Lung (tissue), 12 donors: ENCODE results near the gene PTPRE. TPM values are rescaled to one million over a fixed set of nuclear protein-coding genes. Genes with fewer than 3 reads are reported as not detected.

Experiments
- ATAC-seq: fragments of 200-7000 bp; cut with Tn5 transposase; one replicate; pipeline ENCODE4 v1.9.1; 2020; ENCODE audit warnings: moderate number of reproducible peaks; ENCODE audit not compliant: insufficient read depth, low FRiP score
- DNase-seq, 3 donors: peaks; one replicate each; pipeline ENCODE4 v3.0.0-alpha.2; 2013 to 2017
- H3K27ac ChIP-seq, 2 donors: one replicate each; pipeline ENCODE4 v1.5.1; 2013; ENCODE audit warnings: mild to moderate bottlenecking in 2 of 2, moderate library complexity in 2 of 2, control low read depth in 1 of 2, inconsistent platforms in 1 of 2, low read depth in 1 of 2, low read length in 1 of 2
- H3K27me3 ChIP-seq, 3 donors: one replicate each; pipeline ENCODE4 v1.5.1; 2013; ENCODE audit warnings: low read length in 2 of 3; ENCODE audit not compliant: control insufficient read depth in 3 of 3, insufficient read depth in 3 of 3
- H3K36me3 ChIP-seq, 4 donors: one replicate each; pipeline ENCODE4 v1.5.1; 2013; ENCODE audit warnings: low read length in 4 of 4, mild to moderate bottlenecking in 1 of 4, moderate library complexity in 1 of 4; ENCODE audit not compliant: control insufficient read depth in 4 of 4, insufficient read depth in 4 of 4
- H3K4me1 ChIP-seq, 5 donors: one replicate each; pipeline ENCODE4 v1.5.1; 2013; ENCODE audit warnings: low read length in 5 of 5, mild to moderate bottlenecking in 2 of 5, moderate library complexity in 1 of 5; ENCODE audit not compliant: control insufficient read depth in 5 of 5, insufficient read depth in 5 of 5
- H3K4me3 ChIP-seq: one replicate; pipeline ENCODE4 v1.5.1; 2013; ENCODE audit warnings: mild to moderate bottlenecking, control low read depth, moderate library complexity
- H3K9ac ChIP-seq, 2 donors: one replicate each; pipeline ENCODE4 v1.5.1; 2013; ENCODE audit warnings: low read length in 2 of 2, control low read depth in 1 of 2; ENCODE audit not compliant: insufficient read depth in 1 of 2
- H3K9me3 ChIP-seq, 4 donors: one replicate each; pipeline ENCODE4 v1.5.1; 2013; ENCODE audit warnings: low read length in 3 of 4, mild to moderate bottlenecking in 1 of 4, moderate library complexity in 1 of 4; ENCODE audit not compliant: control insufficient read depth in 4 of 4, insufficient read depth in 3 of 4
- CTCF ChIP-seq: IDR thresholded peaks from 2 replicates; pipeline ENCODE4 v1.5.1; 2012; ENCODE audit warnings: mild to moderate bottlenecking; ENCODE audit errors: control extremely low read depth, extremely low read depth
- WGBS, 2 donors: extraction: QIAGEN DNeasy Blood & Tissue Kit; methylation state at CpG; one replicate each; pipeline ENCODE4 v1.1.7; 2013; 5-methylcytosine and 5-hydroxymethylcytosine counted together
- polyA plus RNA-seq, 2 donors: library from polyadenylated mRNA; stranded (reverse); fragments of 200-250 nt; gene quantifications; one replicate each; pipeline ENCODE4 v1.2.1, GENCODE V29; 2013
- total RNA-seq, 2 donors: library from RNA; depleted of rRNA in 1 of 2; stranded (reverse); fragments of >200 nt in 1 of 2; gene quantifications; one replicate each; pipeline ENCODE4 v1.2.1, GENCODE V29; 2014 to 2021
- donor health status: control.
- donor health status: control.
- donor health status: Bipolar disorder and iron deficiency.
- donor health status: healthy.
- donor health status: DM: yes; HTN: yes; CAD: no.

Gene PTPRE
- total and polyA plus RNA-seq, 4 donors = 15.5 to 68.7 (median 36.5) TPM

- 64 to 79% methylated on average over 16 of the region's 16 CpGs for WGBS, 2 donors
- peaks cover 0 to 4% (median 0%) of the 10 kb centered on the region in 4 donors for H3K36me3 ChIP-seq
- no peaks in the 10 kb centered on the region for H3K27me3 ChIP-seq
- no peak for ATAC-seq
- peaks cover 0 to 6% (median 0%) of the 10 kb centered on the region in 4 donors for H3K9me3 ChIP-seq
- H3K4me3 ChIP-seq = no peak overlapping the region
- no peak for TF ChIP-seq CTCF
- H3K27ac ChIP-seq = no peak overlapping the region
- H3K9ac ChIP-seq = no peak overlapping the region
- H3K4me1 ChIP-seq = peaks cover 0 to 2% (median 0%) of the 10 kb centered on the region in 5 donors
- DNase-seq = no peak
Observed at GRCh38 chr10:127935071-127935561, 28.2 kb downstream of the PTPRE start.

- Histone ChIP-seq H3K9ac (no peak overlapping the region), H3K27me3 (no peaks in the 10 kb centered on the region), H3K4me1 (peaks cover 0 to 4% (median 0%) of the 10 kb centered on the region in 5 donors), H3K27ac (no peak overlapping the region), H3K4me3 (no peak overlapping the region), H3K36me3 (peaks cover 0 to 4% (median 0%) of the 10 kb centered on the region in 4 donors), H3K9me3 (peaks cover 0 to 6% (median 0%) of the 10 kb centered on the region in 4 donors)
- TF ChIP-seq CTCF = no peak
- DNase-seq = no peak
- no peak for ATAC-seq
Observed at GRCh38 chr10:127937069-127937468, 30.2 kb downstream of the PTPRE start.

- 67 to 77% methylated on average over 5 of the region's 5 CpGs for WGBS, 2 donors
- Histone ChIP-seq H3K9me3 (no peaks in the 10 kb centered on the region), H3K4me1 (peaks cover 0 to 4% (median 0%) of the 10 kb centered on the region in 5 donors), H3K4me3 (no peak overlapping the region), H3K27ac (no peak overlapping the region), H3K27me3 (no peaks in the 10 kb centered on the region), H3K9ac (no peak overlapping the region), H3K36me3 (peaks cover 0 to 4% (median 0%) of the 10 kb centered on the region in 4 donors)
- DNase-seq (no peak), ATAC-seq (no peak)
- TF ChIP-seq CTCF = no peak
Observed at GRCh38 chr10:127937915-127938463, 31.1 kb downstream of the PTPRE start.

- Histone ChIP-seq H3K4me3 (no peak overlapping the region), H3K27ac (no peak overlapping the region), H3K27me3 (no peaks in the 10 kb centered on the region), H3K9ac (no peak overlapping the region), H3K36me3 (peaks cover 0 to 4% (median 0%) of the 10 kb centered on the region in 4 donors), H3K4me1 (peaks cover 0 to 11% (median 0%) of the 10 kb centered on the region in 5 donors), H3K9me3 (no peaks in the 10 kb centered on the region)
- WGBS, 2 donors = 89 to 93% methylated on average over 4 of the region's 4 CpGs
- TF ChIP-seq CTCF = no peak
- DNase-seq = no peak
- ATAC-seq = no peak
Observed at GRCh38 chr10:127939786-127940330, 33.0 kb downstream of the PTPRE start.
